ENCODE data around the gene CHMP5.

Gene CHMP5

GRCh38 chr9:33320230-33320567 is 55.4 kb downstream of the CHMP5 start:
- peak; percentile 79 for ATAC-seq
- TF ChIP-seq ISL1 (CRISPR knock-in tag; IDR thresholded peaks at IDR 0.05): peak; percentile 91
- no peak for TF ChIP-seq TCF4 (CRISPR knock-in tag; IDR thresholded peaks at IDR 0.05; ENCODE audit: borderline replicate concordance)
- no peak for TF ChIP-seq ZFP30 (CRISPR knock-in tag; IDR thresholded peaks at IDR 0.05)

GRCh38 chr9:33320568-33321261 is 55.9 kb downstream of the CHMP5 start:
- TF ChIP-seq ISL1 (CRISPR knock-in tag; IDR thresholded peaks at IDR 0.05) (peak; percentile 61), PATZ1 (CRISPR knock-in tag; IDR thresholded peaks at IDR 0.05; ENCODE audit: borderline replicate concordance) (0 out of 2 replicates have a peak, but pooled peaks have one; percentile 7), RARB (CRISPR knock-in tag; IDR thresholded peaks at IDR 0.05) (no peak), BACH2 (CRISPR knock-in tag; IDR thresholded peaks at IDR 0.05; ENCODE audit: borderline replicate concordance) (no peak), ZFP30 (CRISPR knock-in tag; IDR thresholded peaks at IDR 0.05) (no peak), ARNTL (CRISPR knock-in tag; IDR thresholded peaks at IDR 0.05; ENCODE audit: borderline replicate concordance, low read depth) (no peak), ESRRG (CRISPR knock-in tag; IDR thresholded peaks at IDR 0.05) (no peak), ZNF565 (CRISPR knock-in tag; conservative IDR thresholded peaks at IDR 0.05; ENCODE audit: low read depth) (no peak), CSRNP3 (CRISPR knock-in tag; IDR thresholded peaks at IDR 0.05) (no peak), OSR1 (CRISPR knock-in tag; IDR thresholded peaks at IDR 0.05) (no peak), GLIS3 (CRISPR knock-in tag; IDR thresholded peaks at IDR 0.05) (no peak), ZFP3 (CRISPR knock-in tag; IDR thresholded peaks at IDR 0.05) (no peak), ZNF8 (CRISPR knock-in tag; IDR thresholded peaks at IDR 0.05) (no peak)
- peak; percentile 90 for ATAC-seq

GRCh38 chr9:33329117-33329563 is 64.3 kb downstream of the CHMP5 start:
- TF ChIP-seq SNAI2 (CRISPR knock-in tag; IDR thresholded peaks at IDR 0.05): peak; percentile 57
- TF ChIP-seq ISL1 (CRISPR knock-in tag; IDR thresholded peaks at IDR 0.05): peak; percentile 84
- TF ChIP-seq TCF4 (CRISPR knock-in tag; IDR thresholded peaks at IDR 0.05; ENCODE audit: borderline replicate concordance): no peak
- ATAC-seq: peak; percentile 92

- TF ChIP-seq CSDC2 (CRISPR knock-in tag; IDR thresholded peaks at IDR 0.05): no peak
- no peak for TF ChIP-seq CREB5 (CRISPR knock-in tag; IDR thresholded peaks at IDR 0.05; ENCODE audit: low read depth)
- no peak for TF ChIP-seq PPARA (CRISPR knock-in tag; IDR thresholded peaks at IDR 0.05; ENCODE audit: borderline replicate concordance)
- TF ChIP-seq PATZ1 (CRISPR knock-in tag; IDR thresholded peaks at IDR 0.05; ENCODE audit: borderline replicate concordance): no peak
- TF ChIP-seq ZC3H10 (CRISPR knock-in tag; IDR thresholded peaks at IDR 0.05): no peak
- no peak for TF ChIP-seq POU6F1 (CRISPR knock-in tag; IDR thresholded peaks at IDR 0.05; ENCODE audit: borderline replicate concordance, low read depth)
- TF ChIP-seq ARNTL (CRISPR knock-in tag; IDR thresholded peaks at IDR 0.05; ENCODE audit: borderline replicate concordance, low read depth): no peak
- TF ChIP-seq GLIS3 (CRISPR knock-in tag; IDR thresholded peaks at IDR 0.05): no peak
- TF ChIP-seq ZFP30 (CRISPR knock-in tag; IDR thresholded peaks at IDR 0.05): no peak
- no peak for ATAC-seq
These were observed 65.1 kb downstream of the CHMP5 start for GRCh38 chr9:33329979-33330378.
